LNCaP clone FGC (cell line): ENCODE data around the gene CPNE4.

Experiments used
- DNase-seq: peaks from one replicate; pipeline ENCODE4 v3.0.0-alpha.2; 2011; ENCODE audit warnings: low read depth
- H3K4me3 ChIP-seq: 2 replicates; pipeline ENCODE4 v1.5.1; 2011; ENCODE audit warnings: mild to moderate bottlenecking, low read depth, low read length, control low read depth
- CTCF ChIP-seq: IDR thresholded peaks from 2 replicates; pipeline ENCODE4 v1.5.1; 2012; ENCODE audit warnings: mild to moderate bottlenecking; ENCODE audit not compliant: control insufficient read depth, insufficient read depth; ENCODE audit errors: extremely low read depth

Gene CPNE4

GRCh38 chr3:131812433-131812832 lies 222.4 kb downstream of the CPNE4 start:
- TF ChIP-seq CTCF, result no peak
- H3K4me3 ChIP-seq, result no peak overlapping the region
- no peak for DNase-seq

GRCh38 chr3:131811481-131811880 lies 223.3 kb downstream of the CPNE4 start:
- DNase-seq, result no peak
- no peak overlapping the region for H3K4me3 ChIP-seq
- no peak for TF ChIP-seq CTCF

- TF ChIP-seq CTCF, result no peak
- DNase-seq, result no peak
- H3K4me3 ChIP-seq, result no peak overlapping the region
These were observed 227.0 kb downstream of the CPNE4 start for GRCh38 chr3:131807822-131808221.

GRCh38 chr3:131806736-131807135 lies 228.1 kb downstream of the CPNE4 start:
- no peak overlapping the region for H3K4me3 ChIP-seq
- no peak for DNase-seq
- no peak for TF ChIP-seq CTCF

GRCh38 chr3:131804565-131805133 lies 230.2 kb downstream of the CPNE4 start:
- no peak for TF ChIP-seq CTCF
- DNase-seq, result no peak
- H3K4me3 ChIP-seq, result no peak overlapping the region

- no peak for DNase-seq
- no peak for TF ChIP-seq CTCF
- H3K4me3 ChIP-seq, result no peak overlapping the region
These were observed 231.7 kb downstream of the CPNE4 start for GRCh38 chr3:131803113-131803512.

GRCh38 chr3:131802029-131802428 lies 232.8 kb downstream of the CPNE4 start:
- DNase-seq, result no peak
- no peak overlapping the region for H3K4me3 ChIP-seq
- TF ChIP-seq CTCF, result no peak
